Hematopoietic multipotent progenitor cell treated with erythropoietin and hydrocortisone succinate and interleukin-3 and kit ligand, for 17 days (in vitro differentiated cells): ENCODE data around the gene PDE3A.
"Not testable (repeated sequence)": the region's sequence is repeated elsewhere in the genome, so short reads cannot be mapped to it uniquely, and the experiment has no call there.

Experiments
- DNase-seq: peaks from one replicate; pipeline ENCODE4 v3.0.0-alpha.2; 2015; ENCODE audit warnings: low spot score

Gene PDE3A

GRCh38 chr12:20374795-20375194 is 6.5 kb downstream of the PDE3A start:
- DNase-seq = no peak

GRCh38 chr12:20375560-20375959 is 7.2 kb downstream of the PDE3A start:
- DNase-seq = no peak

GRCh38 chr12:20376984-20377383 is 8.6 kb downstream of the PDE3A start:
- DNase-seq = no peak

GRCh38 chr12:20377750-20378149 is 9.4 kb downstream of the PDE3A start:
- DNase-seq = no peak

- no peak for DNase-seq
Measured at GRCh38 chr12:20382117-20382516, 13.8 kb downstream of the PDE3A start.

- DNase-seq = no peak
Measured at GRCh38 chr12:20383612-20384011, 15.3 kb downstream of the PDE3A start.

- DNase-seq = not testable (repeated sequence)
Measured at GRCh38 chr12:20384836-20385235, 16.5 kb downstream of the PDE3A start.

- DNase-seq = no peak
Measured at GRCh38 chr12:20390846-20391245, 22.5 kb downstream of the PDE3A start.

GRCh38 chr12:20392339-20392738 is 24.0 kb downstream of the PDE3A start:
- no peak for DNase-seq

GRCh38 chr12:20393707-20394106 is 25.4 kb downstream of the PDE3A start:
- DNase-seq = no peak

GRCh38 chr12:20395791-20396550 is 27.6 kb downstream of the PDE3A start:
- no peak for DNase-seq

GRCh38 chr12:20398686-20399085 is 30.3 kb downstream of the PDE3A start:
- DNase-seq = no peak

GRCh38 chr12:20400003-20400402 is 31.7 kb downstream of the PDE3A start:
- DNase-seq = no peak

GRCh38 chr12:20403230-20403629 is 34.9 kb downstream of the PDE3A start:
- DNase-seq = no peak

GRCh38 chr12:20404576-20405346 is 36.4 kb downstream of the PDE3A start:
- DNase-seq = no peak

- DNase-seq = no peak
Measured at GRCh38 chr12:20409607-20410377, 41.5 kb downstream of the PDE3A start.

- DNase-seq = no peak
Measured at GRCh38 chr12:20410734-20411133, 42.4 kb downstream of the PDE3A start.

GRCh38 chr12:20411345-20411744 is 43.0 kb downstream of the PDE3A start:
- DNase-seq = no peak

GRCh38 chr12:20415028-20415427 is 46.7 kb downstream of the PDE3A start:
- no peak for DNase-seq

- DNase-seq = no peak
Measured at GRCh38 chr12:20415641-20416040, 47.3 kb downstream of the PDE3A start.

GRCh38 chr12:20420557-20420956 is 52.2 kb downstream of the PDE3A start:
- DNase-seq = no peak

GRCh38 chr12:20421421-20421820 is 53.1 kb downstream of the PDE3A start:
- DNase-seq = no peak

GRCh38 chr12:20423557-20423956 is 55.2 kb downstream of the PDE3A start:
- no peak for DNase-seq
